GM12878 (cell line): ENCODE measurements around the gene ARHGAP9. TPM values are rescaled to one million over a fixed set of nuclear protein-coding genes. Genes with fewer than 3 reads are reported as not detected.

Experiments used
- EGR1 ChIP-seq, 2 experiments: IDR thresholded peaks; 1 replicate in 1 of 2; 2 replicates in 1 of 2; pipeline ENCODE4 v1.6.1; 2011 to 2012; ENCODE audit warnings: low read depth in 2 of 2, low read length in 2 of 2, borderline replicate concordance in 1 of 2, mild to moderate bottlenecking in 1 of 2, moderate library complexity in 1 of 2
- MEF2B ChIP-seq: fragments of 450-650 bp; IDR thresholded peaks from 2 replicates; pipeline ENCODE4 v1.6.1; 2018; ENCODE audit warnings: mild to moderate bottlenecking, moderate library complexity; ENCODE audit not compliant: partially characterized antibody, poor library complexity, severe bottlenecking
- MLLT1 ChIP-seq: fragments of 450-650 bp; IDR thresholded peaks from 2 replicates; pipeline ENCODE4 v1.6.1; 2016; ENCODE audit warnings: mild to moderate bottlenecking
- SMAD5 ChIP-seq: IDR thresholded peaks from 2 replicates; pipeline ENCODE4 v1.6.1; 2016; ENCODE audit warnings: antibody characterized with exemption, low read depth
- SP1 ChIP-seq: IDR thresholded peaks from one replicate; pipeline ENCODE4 v1.6.1; 2011; ENCODE audit warnings: low read depth, low read length
- SPI1 ChIP-seq: IDR thresholded peaks from 2 replicates; pipeline ENCODE4 v1.6.1; 2011; ENCODE audit warnings: low read depth, mild to moderate bottlenecking, low read length, moderate library complexity, borderline replicate concordance; ENCODE audit not compliant: insufficient read depth
- TBL1XR1 ChIP-seq: IDR thresholded peaks from 2 replicates; pipeline ENCODE4 v1.6.1; 2012; ENCODE audit warnings: low read depth, low read length, improper control_type of control experiment
- polyA plus RNA-seq, 11 experiments: library from polyadenylated mRNA; depleted of rRNA in 4 of 11; unstranded in 6 of 11; stranded (reverse) in 5 of 11; fragments of >200 nt; fragmentation: Nextera tagmentation in 4 of 11; fragmentation: Illumina TruSeq in 1 of 11; extraction: Ambion mirVana in 4 of 11; extraction: Trizol in 1 of 11; gene quantifications; 1 replicate in 1 of 11; 2 replicates in 10 of 11; pipeline versions ENCODE4 v1.2.1 to v1.2.3, GENCODE V29; 2011 to 2016; ENCODE audit warnings: inconsistent platforms in 2 of 11, missing spikeins in 2 of 11, low read depth in 1 of 11
- total RNA-seq, 4 experiments: library from RNA; depleted of rRNA in 3 of 4; stranded (reverse); fragments of >200 nt in 3 of 4; fragmentation: Illumina TruSeq in 1 of 4; extraction: Trizol in 1 of 4; gene quantifications; 2 replicates each; pipeline versions ENCODE4 v1.2.1 to v1.2.3, GENCODE V29; 2013 to 2021
- TF ChIP-seq, protein P1 (sequence below): fragments of 450-650 bp; IDR thresholded peaks from 2 replicates; pipeline ENCODE4 v1.6.1; 2018; ENCODE audit warnings: borderline replicate concordance, mild to moderate bottlenecking; ENCODE audit not compliant: partially characterized antibody
- TF ChIP-seq, protein P2 (sequence below): IDR thresholded peaks from 2 replicates; pipeline ENCODE4 v1.6.1; 2012; ENCODE audit warnings: low read length, inconsistent platforms
- TF ChIP-seq, protein P3 (sequence below): fragments of 450-650 bp; IDR thresholded peaks from 2 replicates; pipeline ENCODE4 v1.6.1; 2017; ENCODE audit warnings: mild to moderate bottlenecking
- TF ChIP-seq, protein P4 (sequence below): IDR thresholded peaks from 2 replicates; pipeline ENCODE4 v1.6.1; 2012; ENCODE audit warnings: low read depth, low read length, improper control_type of control experiment
- TF ChIP-seq, protein P5 (sequence below): IDR thresholded peaks from 2 replicates; pipeline ENCODE4 v1.6.1; 2012; ENCODE audit warnings: mild to moderate bottlenecking, low read depth, low read length

The ARHGAP9 gene
- total and polyA plus RNA-seq, 10 of the 15 experiments (the other 5 are each of a cell fraction or from before 2014, with no cell fraction given): 19.5 to 102 (median 76.8) TPM

- TF ChIP-seq, protein P1, sequence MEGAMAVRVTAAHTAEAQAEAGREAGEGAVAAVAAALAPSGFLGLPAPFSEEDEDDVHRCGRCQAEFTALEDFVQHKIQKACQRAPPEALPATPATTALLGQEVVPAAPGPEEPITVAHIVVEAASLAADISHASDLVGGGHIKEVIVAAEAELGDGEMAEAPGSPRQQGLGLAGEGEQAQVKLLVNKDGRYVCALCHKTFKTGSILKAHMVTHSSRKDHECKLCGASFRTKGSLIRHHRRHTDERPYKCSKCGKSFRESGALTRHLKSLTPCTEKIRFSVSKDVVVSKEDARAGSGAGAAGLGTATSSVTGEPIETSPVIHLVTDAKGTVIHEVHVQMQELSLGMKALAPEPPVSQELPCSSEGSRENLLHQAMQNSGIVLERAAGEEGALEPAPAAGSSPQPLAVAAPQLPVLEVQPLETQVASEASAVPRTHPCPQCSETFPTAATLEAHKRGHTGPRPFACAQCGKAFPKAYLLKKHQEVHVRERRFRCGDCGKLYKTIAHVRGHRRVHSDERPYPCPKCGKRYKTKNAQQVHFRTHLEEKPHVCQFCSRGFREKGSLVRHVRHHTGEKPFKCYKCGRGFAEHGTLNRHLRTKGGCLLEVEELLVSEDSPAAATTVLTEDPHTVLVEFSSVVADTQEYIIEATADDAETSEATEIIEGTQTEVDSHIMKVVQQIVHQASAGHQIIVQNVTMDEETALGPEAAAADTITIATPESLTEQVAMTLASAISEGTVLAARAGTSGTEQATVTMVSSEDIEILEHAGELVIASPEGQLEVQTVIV: peak; percentile 31
- TF ChIP-seq SP1: no peak
- peak; percentile 18 for TF ChIP-seq MEF2B
- TF ChIP-seq SPI1: peak; percentile 36; the same call in 1 of the 2 replicates
- TF ChIP-seq, protein P2, sequence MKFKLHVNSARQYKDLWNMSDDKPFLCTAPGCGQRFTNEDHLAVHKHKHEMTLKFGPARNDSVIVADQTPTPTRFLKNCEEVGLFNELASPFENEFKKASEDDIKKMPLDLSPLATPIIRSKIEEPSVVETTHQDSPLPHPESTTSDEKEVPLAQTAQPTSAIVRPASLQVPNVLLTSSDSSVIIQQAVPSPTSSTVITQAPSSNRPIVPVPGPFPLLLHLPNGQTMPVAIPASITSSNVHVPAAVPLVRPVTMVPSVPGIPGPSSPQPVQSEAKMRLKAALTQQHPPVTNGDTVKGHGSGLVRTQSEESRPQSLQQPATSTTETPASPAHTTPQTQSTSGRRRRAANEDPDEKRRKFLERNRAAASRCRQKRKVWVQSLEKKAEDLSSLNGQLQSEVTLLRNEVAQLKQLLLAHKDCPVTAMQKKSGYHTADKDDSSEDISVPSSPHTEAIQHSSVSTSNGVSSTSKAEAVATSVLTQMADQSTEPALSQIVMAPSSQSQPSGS: peak; percentile 53; the same call in 1 of the 2 replicates
- TF ChIP-seq SMAD5: peak; percentile 83; the same call in 1 of the 2 replicates
- peak; percentile 21; the same call in 1 of the 2 replicates for TF ChIP-seq TBL1XR1
- TF ChIP-seq MLLT1: peak; percentile 65; the same call in 1 of the 2 replicates
- TF ChIP-seq, protein P3, sequence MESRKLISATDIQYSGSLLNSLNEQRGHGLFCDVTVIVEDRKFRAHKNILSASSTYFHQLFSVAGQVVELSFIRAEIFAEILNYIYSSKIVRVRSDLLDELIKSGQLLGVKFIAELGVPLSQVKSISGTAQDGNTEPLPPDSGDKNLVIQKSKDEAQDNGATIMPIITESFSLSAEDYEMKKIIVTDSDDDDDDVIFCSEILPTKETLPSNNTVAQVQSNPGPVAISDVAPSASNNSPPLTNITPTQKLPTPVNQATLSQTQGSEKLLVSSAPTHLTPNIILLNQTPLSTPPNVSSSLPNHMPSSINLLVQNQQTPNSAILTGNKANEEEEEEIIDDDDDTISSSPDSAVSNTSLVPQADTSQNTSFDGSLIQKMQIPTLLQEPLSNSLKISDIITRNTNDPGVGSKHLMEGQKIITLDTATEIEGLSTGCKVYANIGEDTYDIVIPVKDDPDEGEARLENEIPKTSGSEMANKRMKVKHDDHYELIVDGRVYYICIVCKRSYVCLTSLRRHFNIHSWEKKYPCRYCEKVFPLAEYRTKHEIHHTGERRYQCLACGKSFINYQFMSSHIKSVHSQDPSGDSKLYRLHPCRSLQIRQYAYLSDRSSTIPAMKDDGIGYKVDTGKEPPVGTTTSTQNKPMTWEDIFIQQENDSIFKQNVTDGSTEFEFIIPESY: no peak
- TF ChIP-seq EGR1 (IDR thresholded peaks at IDR 0.05; ENCODE audit: borderline replicate concordance in 1 of 2, low read depth in 2 of 2, low read length in 2 of 2): peak in 1 of 2 experiments; percentile 9; a peak in 1 of 3 replicates
- TF ChIP-seq, protein P4, sequence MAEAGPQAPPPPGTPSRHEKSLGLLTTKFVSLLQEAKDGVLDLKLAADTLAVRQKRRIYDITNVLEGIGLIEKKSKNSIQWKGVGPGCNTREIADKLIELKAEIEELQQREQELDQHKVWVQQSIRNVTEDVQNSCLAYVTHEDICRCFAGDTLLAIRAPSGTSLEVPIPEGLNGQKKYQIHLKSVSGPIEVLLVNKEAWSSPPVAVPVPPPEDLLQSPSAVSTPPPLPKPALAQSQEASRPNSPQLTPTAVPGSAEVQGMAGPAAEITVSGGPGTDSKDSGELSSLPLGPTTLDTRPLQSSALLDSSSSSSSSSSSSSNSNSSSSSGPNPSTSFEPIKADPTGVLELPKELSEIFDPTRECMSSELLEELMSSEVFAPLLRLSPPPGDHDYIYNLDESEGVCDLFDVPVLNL: no peak
- TF ChIP-seq, protein P5, sequence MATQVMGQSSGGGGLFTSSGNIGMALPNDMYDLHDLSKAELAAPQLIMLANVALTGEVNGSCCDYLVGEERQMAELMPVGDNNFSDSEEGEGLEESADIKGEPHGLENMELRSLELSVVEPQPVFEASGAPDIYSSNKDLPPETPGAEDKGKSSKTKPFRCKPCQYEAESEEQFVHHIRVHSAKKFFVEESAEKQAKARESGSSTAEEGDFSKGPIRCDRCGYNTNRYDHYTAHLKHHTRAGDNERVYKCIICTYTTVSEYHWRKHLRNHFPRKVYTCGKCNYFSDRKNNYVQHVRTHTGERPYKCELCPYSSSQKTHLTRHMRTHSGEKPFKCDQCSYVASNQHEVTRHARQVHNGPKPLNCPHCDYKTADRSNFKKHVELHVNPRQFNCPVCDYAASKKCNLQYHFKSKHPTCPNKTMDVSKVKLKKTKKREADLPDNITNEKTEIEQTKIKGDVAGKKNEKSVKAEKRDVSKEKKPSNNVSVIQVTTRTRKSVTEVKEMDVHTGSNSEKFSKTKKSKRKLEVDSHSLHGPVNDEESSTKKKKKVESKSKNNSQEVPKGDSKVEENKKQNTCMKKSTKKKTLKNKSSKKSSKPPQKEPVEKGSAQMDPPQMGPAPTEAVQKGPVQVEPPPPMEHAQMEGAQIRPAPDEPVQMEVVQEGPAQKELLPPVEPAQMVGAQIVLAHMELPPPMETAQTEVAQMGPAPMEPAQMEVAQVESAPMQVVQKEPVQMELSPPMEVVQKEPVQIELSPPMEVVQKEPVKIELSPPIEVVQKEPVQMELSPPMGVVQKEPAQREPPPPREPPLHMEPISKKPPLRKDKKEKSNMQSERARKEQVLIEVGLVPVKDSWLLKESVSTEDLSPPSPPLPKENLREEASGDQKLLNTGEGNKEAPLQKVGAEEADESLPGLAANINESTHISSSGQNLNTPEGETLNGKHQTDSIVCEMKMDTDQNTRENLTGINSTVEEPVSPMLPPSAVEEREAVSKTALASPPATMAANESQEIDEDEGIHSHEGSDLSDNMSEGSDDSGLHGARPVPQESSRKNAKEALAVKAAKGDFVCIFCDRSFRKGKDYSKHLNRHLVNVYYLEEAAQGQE: no peak
Observed at GRCh38 chr12:57487597-57488401, 8.1 kb upstream of the ARHGAP9 start, which contains the start of gene MARS1 (continued).
